Measurements from ENCODE around the gene COPG2. TPM values are rescaled to one million over a fixed set of nuclear protein-coding genes. Genes with fewer than 3 reads are reported as not detected.
"Not testable (repeated sequence)": the region's sequence is repeated elsewhere in the genome, so short reads cannot be mapped to it uniquely, and the experiment has no call there.

The COPG2 gene
- polyA plus RNA-seq, 12 donors: 19.8 to 273 (median 42.8) TPM

GRCh38 chr7:130654850-130655249 lies 13.7 kb downstream of the COPG2 start:
- no peak for DNase-seq

GRCh38 chr7:130650611-130651120 lies 17.9 kb downstream of the COPG2 start:
- DNase-seq: peak; percentile 24

- no peak for DNase-seq
Measured at GRCh38 chr7:130649004-130649790, 19.4 kb downstream of the COPG2 start.

- DNase-seq: no peak
Measured at GRCh38 chr7:130648580-130648979, 20.0 kb downstream of the COPG2 start.

- DNase-seq: no peak
Measured at GRCh38 chr7:130642383-130642782, 26.2 kb downstream of the COPG2 start.

- DNase-seq: no peak
Measured at GRCh38 chr7:130641497-130641896, 27.1 kb downstream of the COPG2 start.

- DNase-seq: no peak
Measured at GRCh38 chr7:130641040-130641439, 27.5 kb downstream of the COPG2 start.

GRCh38 chr7:130639388-130639787 lies 29.2 kb downstream of the COPG2 start:
- no peak for DNase-seq

GRCh38 chr7:130632111-130632510 lies 36.4 kb downstream of the COPG2 start:
- no peak for DNase-seq

GRCh38 chr7:130628901-130629300 lies 39.6 kb downstream of the COPG2 start:
- no peak for DNase-seq

GRCh38 chr7:130627775-130628174 lies 40.8 kb downstream of the COPG2 start:
- DNase-seq: no peak

- DNase-seq: no peak
Measured at GRCh38 chr7:130622866-130623265, 45.7 kb downstream of the COPG2 start.

GRCh38 chr7:130615583-130615982 lies 53.0 kb downstream of the COPG2 start:
- no peak for DNase-seq

- no peak for DNase-seq
Measured at GRCh38 chr7:130614449-130614848, 54.1 kb downstream of the COPG2 start.

GRCh38 chr7:130611218-130611617 lies 57.3 kb downstream of the COPG2 start:
- DNase-seq: no peak

- DNase-seq: not testable (repeated sequence)
Measured at GRCh38 chr7:130607066-130607465, 61.5 kb downstream of the COPG2 start.

- no peak for DNase-seq
Measured at GRCh38 chr7:130606161-130606560, 62.4 kb downstream of the COPG2 start.

GRCh38 chr7:130598056-130598455 lies 70.5 kb downstream of the COPG2 start:
- DNase-seq: no peak

- no peak for DNase-seq
Measured at GRCh38 chr7:130595986-130596385, 72.6 kb downstream of the COPG2 start.

GRCh38 chr7:130593033-130593432 lies 75.5 kb downstream of the COPG2 start:
- no peak for DNase-seq

- not testable (repeated sequence) for DNase-seq
Measured at GRCh38 chr7:130591464-130591863, 77.1 kb downstream of the COPG2 start.

- DNase-seq: not testable (repeated sequence)
Measured at GRCh38 chr7:130585932-130586331, 82.6 kb downstream of the COPG2 start.

GRCh38 chr7:130575110-130575509 lies 93.4 kb downstream of the COPG2 start:
- DNase-seq: not testable (repeated sequence)

GRCh38 chr7:130570144-130570543 lies 98.4 kb downstream of the COPG2 start:
- not testable (repeated sequence) for DNase-seq

Data from muscle of arm (tissue), 12 donors.